Progenitor cell of endocrine pancreas (in vitro differentiated cells): ENCODE results near the gene SEPTIN14. TPM values are rescaled to one million over a fixed set of nuclear protein-coding genes. Genes with fewer than 3 reads are reported as not detected.
"Not testable (repeated sequence)": the region's sequence is repeated elsewhere in the genome, so short reads cannot be mapped to it uniquely, and the experiment has no call there.

Experiments
- DNase-seq: peaks from one replicate; pipeline ENCODE4 v3.0.0; 2021; ENCODE audit warnings: low spot score; ENCODE audit not compliant: unreplicated experiment
- H3K27ac Mint-ChIP-seq: 2 replicates; pipeline ENCODE4 v1.8.0; 2021; ENCODE audit warnings: mild to moderate bottlenecking, moderate library complexity, mixed read lengths
- H3K27me3 Mint-ChIP-seq: 2 replicates; pipeline ENCODE4 v1.8.0; 2021; ENCODE audit warnings: mixed read lengths
- H3K36me3 Mint-ChIP-seq: 2 replicates; pipeline ENCODE4 v1.8.0; 2022; ENCODE audit warnings: mixed read lengths; ENCODE audit not compliant: insufficient read depth
- H3K4me1 Mint-ChIP-seq: 2 replicates; pipeline ENCODE4 v1.8.0; 2021; ENCODE audit warnings: low read depth, mixed read lengths
- H3K4me3 Mint-ChIP-seq: 2 replicates; pipeline ENCODE4 v1.8.0; 2021; ENCODE audit warnings: low read depth, mild to moderate bottlenecking, moderate library complexity, mixed read lengths
- H3K9me3 Mint-ChIP-seq: 2 replicates; pipeline ENCODE4 v1.8.0; 2021; ENCODE audit warnings: low read depth, mixed read lengths
- total RNA-seq: library from RNA; stranded (reverse); gene quantifications from 2 replicates; pipeline ENCODE4 v1.2.1, GENCODE V29; 2021
- TF ChIP-seq, protein P1 (sequence below): fragments of 200-600 bp; sonication (generic); IDR thresholded peaks from one replicate; pipeline ENCODE4 v1.5.0; 2021; ENCODE audit warnings: antibody characterized with exemption, mild to moderate bottlenecking; ENCODE audit not compliant: unreplicated experiment

Gene SEPTIN14
- total RNA-seq, 1 donor from 2014 or later = 0.07 TPM

DNA sequence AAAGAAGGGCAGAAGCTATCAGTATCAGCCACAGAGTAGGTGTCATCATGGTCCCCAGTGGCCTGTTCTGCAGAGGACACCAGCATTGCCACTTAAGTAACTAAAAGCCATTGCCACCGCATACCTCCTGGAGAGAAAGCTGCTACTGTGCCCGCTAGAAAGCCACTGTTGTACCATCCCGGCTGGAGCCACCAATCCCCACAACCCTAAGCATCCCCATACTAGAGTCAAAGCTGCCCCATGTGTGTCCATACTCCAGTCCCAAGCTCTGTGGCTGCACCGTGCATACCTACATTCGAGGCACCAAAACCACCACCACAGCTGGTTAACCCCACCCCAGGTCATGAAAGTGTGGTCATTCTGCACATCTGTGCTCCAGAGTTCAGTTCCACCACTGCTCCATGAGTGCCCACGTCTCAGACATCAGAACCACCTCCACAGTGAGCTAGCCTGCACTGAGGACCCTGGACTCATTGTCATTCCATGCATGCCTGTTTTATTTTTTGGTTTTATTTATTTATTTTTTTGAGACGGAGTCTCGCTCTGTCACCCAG lies 9.5 kb upstream of the SEPTIN14 start:
- H3K36me3 Mint-ChIP-seq = no peaks in the 10 kb centered on the region
- TF ChIP-seq, protein P1, sequence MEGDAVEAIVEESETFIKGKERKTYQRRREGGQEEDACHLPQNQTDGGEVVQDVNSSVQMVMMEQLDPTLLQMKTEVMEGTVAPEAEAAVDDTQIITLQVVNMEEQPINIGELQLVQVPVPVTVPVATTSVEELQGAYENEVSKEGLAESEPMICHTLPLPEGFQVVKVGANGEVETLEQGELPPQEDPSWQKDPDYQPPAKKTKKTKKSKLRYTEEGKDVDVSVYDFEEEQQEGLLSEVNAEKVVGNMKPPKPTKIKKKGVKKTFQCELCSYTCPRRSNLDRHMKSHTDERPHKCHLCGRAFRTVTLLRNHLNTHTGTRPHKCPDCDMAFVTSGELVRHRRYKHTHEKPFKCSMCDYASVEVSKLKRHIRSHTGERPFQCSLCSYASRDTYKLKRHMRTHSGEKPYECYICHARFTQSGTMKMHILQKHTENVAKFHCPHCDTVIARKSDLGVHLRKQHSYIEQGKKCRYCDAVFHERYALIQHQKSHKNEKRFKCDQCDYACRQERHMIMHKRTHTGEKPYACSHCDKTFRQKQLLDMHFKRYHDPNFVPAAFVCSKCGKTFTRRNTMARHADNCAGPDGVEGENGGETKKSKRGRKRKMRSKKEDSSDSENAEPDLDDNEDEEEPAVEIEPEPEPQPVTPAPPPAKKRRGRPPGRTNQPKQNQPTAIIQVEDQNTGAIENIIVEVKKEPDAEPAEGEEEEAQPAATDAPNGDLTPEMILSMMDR = no peak
- H3K4me1 Mint-ChIP-seq = no peaks in the 10 kb centered on the region
- H3K27me3 Mint-ChIP-seq = no peaks in the 10 kb centered on the region
- H3K27ac Mint-ChIP-seq = no peak overlapping the region
- no peak overlapping the region for H3K4me3 Mint-ChIP-seq
- DNase-seq = no peak
- peaks cover 22% of the 10 kb centered on the region for H3K9me3 Mint-ChIP-seq

DNA sequence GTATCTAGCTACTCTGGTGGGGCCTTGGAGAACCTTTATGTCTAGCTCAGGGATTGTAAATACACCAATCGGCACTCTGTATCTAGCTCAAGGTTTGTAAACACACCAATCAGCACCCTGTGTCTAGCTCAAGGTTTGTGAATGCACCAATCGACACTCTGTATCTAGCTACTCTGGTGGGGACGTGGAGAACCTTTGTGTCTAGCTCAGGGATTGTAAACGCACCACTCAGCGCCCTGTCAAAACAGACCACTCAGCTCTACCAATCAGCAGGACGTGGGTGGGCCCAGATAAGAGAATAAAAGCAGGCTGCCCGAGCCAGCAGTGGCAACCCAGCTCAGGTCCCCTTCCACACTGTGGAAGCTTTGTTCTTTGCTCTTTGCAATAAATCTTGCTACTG lies 6.4 kb upstream of the SEPTIN14 start:
- H3K27me3 Mint-ChIP-seq, H3K27ac Mint-ChIP-seq, H3K4me3 Mint-ChIP-seq, H3K36me3 Mint-ChIP-seq, DNase-seq, H3K4me1 Mint-ChIP-seq: not testable (repeated sequence)
- H3K9me3 Mint-ChIP-seq = peaks cover 24% of the 10 kb centered on the region

DNA sequence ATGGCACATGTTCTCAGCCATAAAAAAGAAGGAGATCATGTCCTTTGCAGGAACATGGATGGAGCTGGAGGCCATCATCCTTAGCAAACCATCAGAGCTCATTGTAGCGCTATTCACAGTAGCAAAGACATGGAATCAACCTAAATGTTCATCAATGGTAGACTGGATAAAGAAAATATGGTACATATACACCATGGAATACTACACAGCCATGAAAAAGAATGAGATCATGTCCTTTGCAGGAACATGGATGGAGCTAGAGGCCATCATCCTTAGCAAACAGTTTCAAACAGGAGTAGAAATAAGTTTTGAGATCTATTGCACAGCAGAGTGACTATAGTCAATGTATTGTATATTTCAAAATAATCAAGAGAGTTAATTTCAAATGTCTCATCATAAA lies 17.4 kb downstream of the SEPTIN14 start:
- H3K27ac Mint-ChIP-seq, H3K27me3 Mint-ChIP-seq, H3K4me3 Mint-ChIP-seq, H3K4me1 Mint-ChIP-seq, DNase-seq, H3K36me3 Mint-ChIP-seq: not testable (repeated sequence)
- H3K9me3 Mint-ChIP-seq = peaks cover 15% of the 10 kb centered on the region

DNA sequence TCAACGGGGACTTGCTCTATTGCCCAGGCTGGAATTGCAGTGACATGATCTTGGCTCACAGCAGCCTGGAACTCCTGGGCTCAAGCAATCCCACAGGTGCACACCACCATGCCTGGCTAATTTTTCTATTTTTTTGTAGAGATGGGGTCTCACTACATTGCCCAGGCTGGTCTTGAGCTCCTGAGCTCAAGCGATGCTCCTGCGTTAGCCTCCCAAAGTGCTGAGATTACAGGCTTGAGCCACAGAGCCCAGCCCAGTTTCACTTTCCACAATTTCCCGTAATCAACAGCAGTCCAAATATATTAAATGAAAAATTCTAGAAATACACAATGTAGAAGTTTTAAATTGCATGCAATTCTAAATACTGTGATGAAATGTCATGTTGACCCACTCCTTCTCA lies 24.0 kb downstream of the SEPTIN14 start:
- no peak overlapping the region for H3K27ac Mint-ChIP-seq
- DNase-seq = no peak
- no peak overlapping the region for H3K4me3 Mint-ChIP-seq
- H3K9me3 Mint-ChIP-seq = peaks cover 13% of the 10 kb centered on the region
- no peaks in the 10 kb centered on the region for H3K27me3 Mint-ChIP-seq
- no peaks in the 10 kb centered on the region for H3K36me3 Mint-ChIP-seq
- TF ChIP-seq, protein P1 = no peak
- H3K4me1 Mint-ChIP-seq = no peaks in the 10 kb centered on the region

DNA sequence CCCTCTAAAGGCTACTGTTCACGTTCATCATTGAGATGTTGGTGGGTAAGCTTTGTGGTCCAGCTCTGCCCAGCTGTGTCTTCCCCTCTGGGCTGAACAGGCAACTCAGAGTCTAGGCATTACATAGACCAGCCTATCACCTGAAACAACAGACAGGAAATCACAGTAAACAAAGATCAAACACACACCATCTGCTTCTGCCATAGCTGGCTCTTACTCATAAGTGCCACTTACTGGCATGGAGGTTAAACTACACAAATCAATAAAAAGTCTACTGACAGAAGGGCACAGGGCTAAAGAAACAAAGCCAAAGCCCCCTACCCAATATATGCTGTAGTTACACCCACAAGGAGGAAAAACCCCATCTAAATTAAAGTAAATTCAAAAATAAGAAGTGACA lies 35.0 kb downstream of the SEPTIN14 start:
- H3K4me3 Mint-ChIP-seq = no peak overlapping the region
- no peaks in the 10 kb centered on the region for H3K4me1 Mint-ChIP-seq
- H3K27ac Mint-ChIP-seq = no peak overlapping the region
- peaks cover 2% of the 10 kb centered on the region for H3K36me3 Mint-ChIP-seq
- no peak for DNase-seq
- TF ChIP-seq, protein P1 = no peak
- H3K27me3 Mint-ChIP-seq = no peaks in the 10 kb centered on the region
- peaks cover 49% of the 10 kb centered on the region for H3K9me3 Mint-ChIP-seq

DNA sequence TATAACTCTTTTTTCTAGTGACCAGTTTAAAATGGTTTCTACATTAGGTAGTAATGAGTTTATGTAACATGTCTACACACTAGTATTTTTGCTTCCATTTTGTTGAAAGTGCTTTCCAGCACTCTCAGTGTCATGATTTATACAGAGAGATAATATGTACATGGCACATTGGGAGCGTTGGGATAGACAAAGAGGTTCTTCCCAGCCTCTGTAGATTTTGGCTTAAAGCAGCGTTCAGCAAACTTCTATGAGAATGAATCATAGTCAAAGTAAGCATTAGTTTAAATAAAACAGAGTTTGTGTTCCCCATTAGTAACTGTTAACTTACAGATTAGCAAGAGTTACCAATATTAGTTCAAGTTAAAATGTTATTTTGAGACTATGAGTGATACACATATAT lies 43.9 kb downstream of the SEPTIN14 start:
- H3K27ac Mint-ChIP-seq = no peak overlapping the region
- TF ChIP-seq, protein P1 = no peak
- H3K27me3 Mint-ChIP-seq = no peaks in the 10 kb centered on the region
- H3K36me3 Mint-ChIP-seq = peaks cover 3% of the 10 kb centered on the region
- no peaks in the 10 kb centered on the region for H3K4me1 Mint-ChIP-seq
- no peak overlapping the region for H3K4me3 Mint-ChIP-seq
- peaks cover 51% of the 10 kb centered on the region for H3K9me3 Mint-ChIP-seq
- no peak for DNase-seq

DNA sequence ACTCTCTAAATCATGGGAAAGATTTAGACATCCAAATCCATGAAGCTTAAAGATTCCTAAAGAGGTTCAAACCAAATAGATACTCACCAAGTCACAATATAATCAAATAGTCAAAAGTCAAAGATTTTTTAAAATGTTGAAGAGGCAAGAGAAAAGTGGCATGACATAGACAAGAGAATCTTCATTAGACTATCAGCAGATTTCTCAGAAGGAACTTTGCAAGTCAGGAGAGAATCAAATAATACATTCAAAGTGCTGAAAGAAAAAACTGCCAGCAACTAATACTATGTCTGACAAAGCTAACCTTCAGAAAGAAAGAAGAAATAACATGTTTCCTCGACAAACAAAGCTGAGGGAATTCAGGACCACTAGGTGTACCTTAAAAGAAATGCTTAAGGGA lies 65.3 kb downstream of the SEPTIN14 start:
- H3K27me3 Mint-ChIP-seq = not testable (repeated sequence)
- H3K9me3 Mint-ChIP-seq = peaks cover 21% of the 10 kb centered on the region

More for the DNA sequence above, 65.3 kb downstream of the SEPTIN14 start:
- not testable (repeated sequence) for DNase-seq, H3K36me3 Mint-ChIP-seq, H3K27ac Mint-ChIP-seq, H3K4me1 Mint-ChIP-seq, H3K4me3 Mint-ChIP-seq
